Activated CD8-positive, alpha-beta memory T cell treated with anti-CD3 and anti-CD28 coated beads, Interleukin-2, amount 50 U/mL, for 24 hours (primary cell): Measurements from ENCODE around the gene DSCAML1.

ENCODE experiments used
- DNase-seq: peaks from one replicate; pipeline ENCODE4 v3.0.0-alpha.2; 2020; ENCODE audit errors: extremely low read depth

The DSCAML1 gene

GRCh38 chr11:117832511-117832910, 35.5 kb upstream of the DSCAML1 start:
- DNase-seq, result no peak

GRCh38 chr11:117831661-117832415, 34.8 kb upstream of the DSCAML1 start:
- DNase-seq, result no peak

GRCh38 chr11:117830674-117831351, 33.8 kb upstream of the DSCAML1 start:
- DNase-seq, result no peak

GRCh38 chr11:117830072-117830471, 33.1 kb upstream of the DSCAML1 start:
- DNase-seq, result no peak

GRCh38 chr11:117829369-117829725, 32.3 kb upstream of the DSCAML1 start:
- DNase-seq, result no peak

- DNase-seq, result peak; percentile 83
Measured at GRCh38 chr11:117828611-117829368, 31.8 kb upstream of the DSCAML1 start.

GRCh38 chr11:117827521-117828511, 30.8 kb upstream of the DSCAML1 start:
- no peak for DNase-seq

- no peak for DNase-seq
Measured at GRCh38 chr11:117826832-117827231, 29.8 kb upstream of the DSCAML1 start.

- no peak for DNase-seq
Measured at GRCh38 chr11:117826190-117826570, 29.2 kb upstream of the DSCAML1 start.

GRCh38 chr11:117825538-117826189, 28.6 kb upstream of the DSCAML1 start:
- no peak for DNase-seq

- no peak for DNase-seq
Measured at GRCh38 chr11:117824571-117825537, 27.8 kb upstream of the DSCAML1 start, which contains the start of gene FXYD2. FXYD2 (minus strand) TSS chr11:117824744; CDS start chr11:117824678, 66 bp downstream.

GRCh38 chr11:117823946-117824420, 27.0 kb upstream of the DSCAML1 start:
- no peak for DNase-seq

GRCh38 chr11:117823294-117823945, 26.4 kb upstream of the DSCAML1 start:
- no peak for DNase-seq

GRCh38 chr11:117822074-117823033, 25.3 kb upstream of the DSCAML1 start:
- DNase-seq, result no peak

- DNase-seq, result no peak
Measured at GRCh38 chr11:117821431-117821830, 24.4 kb upstream of the DSCAML1 start.

GRCh38 chr11:117820516-117820915, 23.5 kb upstream of the DSCAML1 start:
- DNase-seq, result no peak

GRCh38 chr11:117820071-117820470, 23.1 kb upstream of the DSCAML1 start:
- DNase-seq, result no peak
